Fibroblast of the aortic adventitia (primary cell): ENCODE data around the gene ALMS1. TPM values are rescaled to one million over a fixed set of nuclear protein-coding genes. Genes with fewer than 3 reads are reported as not detected.
A peak's percentile ranks its signal among the peaks of the same experiment; 100 is the strongest.
"Not testable (repeated sequence)": the region's sequence is repeated elsewhere in the genome, so short reads cannot be mapped to it uniquely, and the experiment has no call there.

Experiments
- DNase-seq: peaks from one replicate; pipeline ENCODE4 v3.0.0-alpha.2; 2010; ENCODE audit warnings: low read depth
- H3K4me3 ChIP-seq: 2 replicates; pipeline ENCODE4 v1.5.1; 2011; ENCODE audit warnings: low read depth, mild to moderate bottlenecking, control low read depth, low read length, moderate library complexity
- total RNA-seq: library from RNA; depleted of rRNA; stranded (reverse); fragments of >200 nt; gene quantifications from 2 replicates; pipeline ENCODE4 v1.2.3, GENCODE V29; 2012; ENCODE audit warnings: low replicate concordance
- TF ChIP-seq, protein P1 (sequence below): IDR thresholded peaks from 2 replicates; pipeline ENCODE4 v1.5.1; 2011; ENCODE audit warnings: mild to moderate bottlenecking, low read length, control low read depth, inconsistent platforms; ENCODE audit not compliant: insufficient read depth

The ALMS1 gene, protein sequence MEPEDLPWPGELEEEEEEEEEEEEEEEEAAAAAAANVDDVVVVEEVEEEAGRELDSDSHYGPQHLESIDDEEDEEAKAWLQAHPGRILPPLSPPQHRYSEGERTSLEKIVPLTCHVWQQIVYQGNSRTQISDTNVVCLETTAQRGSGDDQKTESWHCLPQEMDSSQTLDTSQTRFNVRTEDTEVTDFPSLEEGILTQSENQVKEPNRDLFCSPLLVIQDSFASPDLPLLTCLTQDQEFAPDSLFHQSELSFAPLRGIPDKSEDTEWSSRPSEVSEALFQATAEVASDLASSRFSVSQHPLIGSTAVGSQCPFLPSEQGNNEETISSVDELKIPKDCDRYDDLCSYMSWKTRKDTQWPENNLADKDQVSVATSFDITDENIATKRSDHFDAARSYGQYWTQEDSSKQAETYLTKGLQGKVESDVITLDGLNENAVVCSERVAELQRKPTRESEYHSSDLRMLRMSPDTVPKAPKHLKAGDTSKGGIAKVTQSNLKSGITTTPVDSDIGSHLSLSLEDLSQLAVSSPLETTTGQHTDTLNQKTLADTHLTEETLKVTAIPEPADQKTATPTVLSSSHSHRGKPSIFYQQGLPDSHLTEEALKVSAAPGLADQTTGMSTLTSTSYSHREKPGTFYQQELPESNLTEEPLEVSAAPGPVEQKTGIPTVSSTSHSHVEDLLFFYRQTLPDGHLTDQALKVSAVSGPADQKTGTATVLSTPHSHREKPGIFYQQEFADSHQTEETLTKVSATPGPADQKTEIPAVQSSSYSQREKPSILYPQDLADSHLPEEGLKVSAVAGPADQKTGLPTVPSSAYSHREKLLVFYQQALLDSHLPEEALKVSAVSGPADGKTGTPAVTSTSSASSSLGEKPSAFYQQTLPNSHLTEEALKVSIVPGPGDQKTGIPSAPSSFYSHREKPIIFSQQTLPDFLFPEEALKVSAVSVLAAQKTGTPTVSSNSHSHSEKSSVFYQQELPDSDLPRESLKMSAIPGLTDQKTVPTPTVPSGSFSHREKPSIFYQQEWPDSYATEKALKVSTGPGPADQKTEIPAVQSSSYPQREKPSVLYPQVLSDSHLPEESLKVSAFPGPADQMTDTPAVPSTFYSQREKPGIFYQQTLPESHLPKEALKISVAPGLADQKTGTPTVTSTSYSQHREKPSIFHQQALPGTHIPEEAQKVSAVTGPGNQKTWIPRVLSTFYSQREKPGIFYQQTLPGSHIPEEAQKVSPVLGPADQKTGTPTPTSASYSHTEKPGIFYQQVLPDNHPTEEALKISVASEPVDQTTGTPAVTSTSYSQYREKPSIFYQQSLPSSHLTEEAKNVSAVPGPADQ (N-terminal part only)
- 15.0 and 28.2 TPM in 2 replicates for total RNA-seq

DNA sequence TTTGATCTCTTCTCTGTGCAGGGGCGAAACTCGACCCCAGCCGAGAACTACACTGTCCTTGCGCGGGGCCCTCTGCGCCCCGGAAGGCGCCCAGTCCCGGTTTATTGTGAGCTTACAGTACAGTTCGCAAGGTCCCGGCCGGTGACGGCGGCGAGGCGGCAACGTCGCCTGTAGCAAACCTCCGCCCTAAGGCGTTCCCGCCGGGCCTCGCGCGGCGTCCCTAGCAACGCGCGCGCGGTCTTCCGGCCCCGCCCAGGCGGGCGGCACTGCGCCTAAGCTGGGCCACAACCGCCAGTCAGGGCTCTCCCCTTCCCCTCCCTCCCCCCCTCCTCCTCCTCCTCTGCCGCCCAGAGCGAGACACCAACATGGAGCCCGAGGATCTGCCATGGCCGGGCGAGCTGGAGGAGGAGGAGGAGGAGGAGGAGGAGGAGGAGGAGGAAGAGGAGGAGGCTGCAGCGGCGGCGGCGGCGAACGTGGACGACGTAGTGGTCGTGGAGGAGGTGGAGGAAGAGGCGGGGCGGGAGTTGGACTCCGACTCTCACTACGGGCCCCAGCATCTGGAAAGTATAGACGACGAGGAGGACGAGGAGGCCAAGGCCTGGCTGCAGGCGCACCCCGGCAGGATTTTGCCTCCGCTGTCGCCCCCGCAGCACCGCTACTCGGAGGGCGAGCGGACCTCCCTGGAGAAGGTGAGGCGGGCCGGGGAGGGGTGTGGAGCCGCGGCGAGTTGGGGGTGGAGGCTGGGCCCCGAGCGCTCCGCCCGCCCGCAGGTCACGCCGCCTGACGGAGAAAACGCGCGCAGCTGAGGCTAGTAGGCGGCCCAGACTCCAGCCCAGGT, at the start of gene ALMS1:
Gene ALMS1 (plus strand): TSS at position 333 of the 838 bp plus-strand sequence. CDS start 33 bp downstream, at position 366.
- peak within 1 kb of the TSS; percentile 94 for H3K4me3 ChIP-seq
- TF ChIP-seq, protein P1, sequence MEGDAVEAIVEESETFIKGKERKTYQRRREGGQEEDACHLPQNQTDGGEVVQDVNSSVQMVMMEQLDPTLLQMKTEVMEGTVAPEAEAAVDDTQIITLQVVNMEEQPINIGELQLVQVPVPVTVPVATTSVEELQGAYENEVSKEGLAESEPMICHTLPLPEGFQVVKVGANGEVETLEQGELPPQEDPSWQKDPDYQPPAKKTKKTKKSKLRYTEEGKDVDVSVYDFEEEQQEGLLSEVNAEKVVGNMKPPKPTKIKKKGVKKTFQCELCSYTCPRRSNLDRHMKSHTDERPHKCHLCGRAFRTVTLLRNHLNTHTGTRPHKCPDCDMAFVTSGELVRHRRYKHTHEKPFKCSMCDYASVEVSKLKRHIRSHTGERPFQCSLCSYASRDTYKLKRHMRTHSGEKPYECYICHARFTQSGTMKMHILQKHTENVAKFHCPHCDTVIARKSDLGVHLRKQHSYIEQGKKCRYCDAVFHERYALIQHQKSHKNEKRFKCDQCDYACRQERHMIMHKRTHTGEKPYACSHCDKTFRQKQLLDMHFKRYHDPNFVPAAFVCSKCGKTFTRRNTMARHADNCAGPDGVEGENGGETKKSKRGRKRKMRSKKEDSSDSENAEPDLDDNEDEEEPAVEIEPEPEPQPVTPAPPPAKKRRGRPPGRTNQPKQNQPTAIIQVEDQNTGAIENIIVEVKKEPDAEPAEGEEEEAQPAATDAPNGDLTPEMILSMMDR: peak; percentile 39
- peak; percentile 84 for DNase-seq

DNA sequence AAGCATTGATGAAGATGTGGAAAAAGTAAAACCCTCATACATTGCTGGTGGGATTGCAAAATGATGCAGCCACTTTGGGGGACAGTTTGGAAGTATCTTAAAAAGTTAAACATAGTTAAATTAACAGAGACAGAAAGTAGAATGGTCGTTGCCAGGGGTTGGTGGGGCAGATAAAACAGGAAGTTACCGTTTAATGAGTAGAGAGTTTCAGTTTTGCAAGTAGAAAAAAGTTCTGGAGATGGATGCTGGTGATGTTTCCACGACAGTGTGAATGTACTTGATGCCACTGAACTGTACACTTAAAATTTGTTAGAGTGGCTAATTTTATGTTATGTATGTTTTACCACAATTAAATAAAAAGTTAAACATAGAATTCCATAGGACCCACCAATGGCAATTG, 47.8 kb upstream of the ALMS1 start:
- H3K4me3 ChIP-seq: no peak overlapping the region
- DNase-seq: no peak
- TF ChIP-seq, protein P1: no peak

DNA sequence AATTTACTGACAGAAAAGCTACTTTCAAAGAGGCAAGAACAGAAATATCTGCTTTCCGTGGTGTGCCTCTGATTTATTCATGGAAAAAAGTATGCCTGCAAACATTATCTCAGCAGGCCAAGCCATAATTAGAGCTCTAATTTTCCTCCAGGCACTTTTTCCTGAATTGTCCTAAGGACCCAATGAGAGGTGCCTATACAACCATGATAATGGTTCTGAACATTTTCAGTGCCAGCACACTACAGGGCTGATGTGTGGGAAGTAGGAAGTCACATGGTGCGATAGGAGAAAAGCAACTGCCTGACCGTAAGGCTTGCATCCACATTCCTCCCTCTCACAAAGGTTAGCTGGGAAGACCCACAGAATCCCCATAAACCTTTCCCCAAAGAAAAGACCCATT, 46.4 kb upstream of the ALMS1 start:
- TF ChIP-seq, protein P1: no peak
- DNase-seq: no peak
- H3K4me3 ChIP-seq: no peak overlapping the region

DNA sequence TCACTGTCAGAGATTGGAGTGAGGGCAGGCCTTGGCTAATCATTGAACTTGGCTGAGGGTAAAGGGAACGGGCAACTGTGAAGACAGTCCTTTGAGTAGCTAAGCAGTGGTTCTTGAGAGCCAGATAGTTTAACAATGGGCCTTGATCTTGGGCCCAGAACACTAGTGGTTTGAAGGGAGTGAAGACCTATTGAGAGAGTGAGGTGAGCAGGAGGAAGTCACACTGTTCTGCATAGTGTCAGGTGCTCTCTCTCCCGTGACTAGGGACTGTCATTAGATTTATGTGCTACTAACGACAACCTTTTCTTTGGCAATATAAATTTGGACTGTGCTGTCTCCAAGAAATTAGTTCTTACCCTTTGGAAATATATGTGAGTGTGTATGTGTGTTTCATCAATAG, 44.6 kb upstream of the ALMS1 start:
- TF ChIP-seq, protein P1: no peak

DNA sequence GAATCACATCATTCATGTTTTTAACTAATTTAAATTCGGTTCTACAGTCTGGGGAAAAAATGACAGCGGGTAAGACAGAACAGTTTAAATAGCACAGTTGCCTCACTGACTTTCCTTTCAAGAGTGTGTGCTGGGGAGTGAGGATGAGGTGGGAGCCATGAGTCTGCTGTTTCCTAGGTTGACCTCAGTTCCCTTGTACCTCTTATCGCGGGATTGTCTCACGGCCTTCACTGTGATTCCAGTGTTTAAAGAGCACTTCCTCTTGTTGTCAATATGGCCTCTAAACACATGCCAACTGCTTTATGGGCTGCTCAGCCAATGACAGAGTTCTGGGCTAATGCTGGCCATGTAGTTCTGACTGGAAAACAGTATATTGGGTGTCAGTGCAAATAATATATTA, 41.6 kb upstream of the ALMS1 start:
- H3K4me3 ChIP-seq: no peak overlapping the region
- TF ChIP-seq, protein P1: no peak
- no peak for DNase-seq

More for the DNA sequence above, 44.6 kb upstream of the ALMS1 start:
- no peak for DNase-seq
- H3K4me3 ChIP-seq: no peak overlapping the region

DNA sequence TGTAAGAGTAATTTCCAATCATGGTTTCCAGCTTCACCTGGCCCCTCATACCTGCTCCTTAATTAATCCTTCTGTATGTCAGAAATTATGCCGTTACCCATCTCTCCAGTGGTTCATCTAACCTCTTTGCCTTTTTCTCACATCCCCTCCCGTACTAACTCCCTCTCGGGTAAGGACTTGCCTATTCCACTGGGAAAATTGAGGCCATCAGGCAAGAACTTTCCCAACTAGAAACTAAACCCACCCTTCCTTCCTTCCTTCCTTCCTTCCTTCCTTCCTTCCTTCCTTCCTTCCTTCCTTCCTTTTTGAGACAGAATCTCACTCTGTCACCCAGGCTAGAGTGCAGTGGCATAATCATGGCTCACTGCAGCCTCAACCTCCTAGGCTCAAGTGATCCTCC, 40.9 kb upstream of the ALMS1 start:
- DNase-seq, H3K4me3 ChIP-seq: not testable (repeated sequence)
